Activated CD4-positive, alpha-beta T cell treated with anti-CD3 and anti-CD28 coated beads, Interleukin-2, Interleukin-6, amounts not matched to agents 100 ng/mL and 50 ng/mL, durations not matched to agents 16 hours and 8 hours (primary cell): ENCODE measurements around the gene GPSM1.
"Not testable (repeated sequence)": the region's sequence is repeated elsewhere in the genome, so short reads cannot be mapped to it uniquely, and the experiment has no call there.

ENCODE experiments used
- DNase-seq: peaks from one replicate; pipeline ENCODE4 v3.0.0-alpha.2; 2020

Gene GPSM1

GRCh38 chr9:136401173-136401922 is 74.0 kb downstream of the GPSM1 start:
- DNase-seq, result no peak

DNA sequence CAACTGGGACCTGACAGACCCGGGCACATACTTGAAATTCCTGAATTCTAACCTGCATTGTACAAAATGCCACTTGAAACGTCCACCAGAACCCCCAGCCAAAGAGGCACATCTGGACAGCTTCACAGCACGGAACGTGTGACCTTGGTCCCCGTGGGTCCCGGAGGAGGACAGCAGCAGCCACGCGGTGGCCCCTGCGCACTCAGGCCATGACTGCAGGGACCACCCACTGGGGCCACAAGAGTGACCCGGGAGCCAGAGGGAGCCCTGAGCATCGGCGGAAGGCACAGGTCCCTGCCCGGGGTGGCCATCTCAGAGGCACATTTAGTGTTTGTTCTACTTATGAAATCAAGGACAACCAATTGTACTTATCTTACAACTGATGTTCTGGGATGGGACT is 74.7 kb downstream of the GPSM1 start:
- DNase-seq, result no peak

DNA sequence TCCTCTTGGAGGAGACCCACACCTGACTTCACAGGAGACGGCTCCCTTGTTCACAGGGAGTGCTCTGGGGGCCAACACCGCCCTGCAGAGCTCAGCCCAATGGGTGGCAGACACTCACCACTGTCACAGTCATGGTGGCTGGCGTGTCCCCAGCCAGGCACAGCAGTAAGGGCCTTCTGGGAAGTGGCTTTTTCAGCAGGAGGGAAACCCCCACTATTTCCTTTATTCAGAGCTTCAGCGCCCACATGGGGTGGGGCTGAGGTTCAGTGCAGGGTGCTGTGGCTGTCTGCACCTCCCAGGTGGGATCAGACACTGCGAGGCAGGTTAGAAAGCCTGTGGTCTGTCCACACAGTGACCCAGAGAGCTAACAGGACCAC is 76.2 kb downstream of the GPSM1 start:
- peak; percentile 88 for DNase-seq

- peak; percentile 73 for DNase-seq
Observed at GRCh38 chr9:136403915-136404800, 76.8 kb downstream of the GPSM1 start.

DNA sequence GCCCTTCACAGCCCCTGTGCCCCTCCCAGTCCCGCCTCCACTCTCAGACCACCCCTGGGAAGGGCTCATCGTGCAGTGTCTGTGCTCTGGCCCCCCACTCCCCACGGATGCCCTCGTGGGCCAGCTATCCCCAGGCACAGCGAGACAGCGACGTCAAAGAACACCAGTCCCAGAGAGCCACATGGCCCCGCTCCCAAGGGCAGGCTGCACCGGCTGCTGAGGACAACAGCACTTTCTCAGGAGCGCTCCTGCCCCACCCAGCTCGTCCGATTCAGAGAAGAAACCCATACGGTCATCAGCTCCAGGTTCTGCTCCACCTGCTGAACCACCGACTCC is 77.4 kb downstream of the GPSM1 start:
- DNase-seq, result no peak

GRCh38 chr9:136405481-136405880 is 78.1 kb downstream of the GPSM1 start:
- no peak for DNase-seq

GRCh38 chr9:136405904-136406303 is 78.6 kb downstream of the GPSM1 start:
- DNase-seq, result not testable (repeated sequence)

- not testable (repeated sequence) for DNase-seq
Observed at GRCh38 chr9:136407061-136407460, 79.7 kb downstream of the GPSM1 start.

- DNase-seq, result peak; percentile 51
Observed at GRCh38 chr9:136407911-136408310, 80.6 kb downstream of the GPSM1 start.
